AG08395 (cell line): ENCODE data around the gene SERPINE3.

Experiments used
- DNase-seq: peaks from one replicate; pipeline ENCODE4 v3.0.0; 2012; ENCODE audit warnings: mixed read lengths, low spot score

Gene SERPINE3

GRCh38 chr13:51339354-51339753 is at the start of gene SERPINE3:
Gene SERPINE3 (plus strand): TSS chr13:51339691. CDS start chr13:51341092, 1,401 bp downstream.
- no peak for DNase-seq

GRCh38 chr13:51291341-51291740 is 48.1 kb upstream of the SERPINE3 start:
- DNase-seq: peak; percentile 30

- peak; percentile 10 for DNase-seq
Measured at GRCh38 chr13:51292000-51292565, 47.4 kb upstream of the SERPINE3 start.

- DNase-seq: no peak
Measured at GRCh38 chr13:51297556-51297955, 41.9 kb upstream of the SERPINE3 start.

- DNase-seq: no peak
Measured at GRCh38 chr13:51298812-51299211, 40.7 kb upstream of the SERPINE3 start.

GRCh38 chr13:51303063-51303552 is 36.4 kb upstream of the SERPINE3 start:
- DNase-seq: no peak

GRCh38 chr13:51303882-51304281 is 35.6 kb upstream of the SERPINE3 start:
- DNase-seq: no peak

GRCh38 chr13:51305271-51305967 is 34.1 kb upstream of the SERPINE3 start:
- no peak for DNase-seq

- DNase-seq: no peak
Measured at GRCh38 chr13:51308781-51309180, 30.7 kb upstream of the SERPINE3 start.

GRCh38 chr13:51311231-51311630 is 28.3 kb upstream of the SERPINE3 start:
- DNase-seq: no peak

- DNase-seq: no peak
Measured at GRCh38 chr13:51311957-51312520, 27.5 kb upstream of the SERPINE3 start.

- DNase-seq: no peak
Measured at GRCh38 chr13:51313619-51314018, 25.9 kb upstream of the SERPINE3 start.

GRCh38 chr13:51317262-51317661 is 22.2 kb upstream of the SERPINE3 start:
- DNase-seq: peak; percentile 28

GRCh38 chr13:51318015-51318414 is 21.5 kb upstream of the SERPINE3 start:
- no peak for DNase-seq

GRCh38 chr13:51318876-51319275 is 20.6 kb upstream of the SERPINE3 start:
- no peak for DNase-seq

GRCh38 chr13:51321836-51322235 is 17.7 kb upstream of the SERPINE3 start:
- DNase-seq: no peak

- DNase-seq: no peak
Measured at GRCh38 chr13:51322826-51323225, 16.7 kb upstream of the SERPINE3 start.

GRCh38 chr13:51323824-51324511 is 15.5 kb upstream of the SERPINE3 start:
- DNase-seq: no peak

- no peak for DNase-seq
Measured at GRCh38 chr13:51324714-51325420, 14.6 kb upstream of the SERPINE3 start.

- DNase-seq: no peak
Measured at GRCh38 chr13:51325837-51326236, 13.7 kb upstream of the SERPINE3 start.

- DNase-seq: no peak
Measured at GRCh38 chr13:51326777-51327176, 12.7 kb upstream of the SERPINE3 start.

GRCh38 chr13:51327961-51328360 is 11.5 kb upstream of the SERPINE3 start:
- DNase-seq: no peak
